Forelimb muscle (tissue), 1 donor: ENCODE data around the gene ITGB6. TPM values are rescaled to one million over a fixed set of nuclear protein-coding genes. Genes with fewer than 3 reads are reported as not detected.
A peak's percentile ranks its signal among the peaks of the same experiment; 100 is the strongest.
"Not testable (repeated sequence)": the region's sequence is repeated elsewhere in the genome, so short reads cannot be mapped to it uniquely, and the experiment has no call there.

ENCODE experiments used
- DNase-seq: peaks from one replicate; pipeline ENCODE4 v3.0.0-alpha.2; 2013; ENCODE audit warnings: low read depth
- polyA plus RNA-seq: library from polyadenylated mRNA; unstranded; fragments of 120-200 nt; gene quantifications from one replicate; pipeline ENCODE4 v1.2.1, GENCODE V29; 2013; ENCODE audit not compliant: insufficient read length

The ITGB6 gene
- polyA plus RNA-seq, 1 donor = 47.9 TPM

DNA sequence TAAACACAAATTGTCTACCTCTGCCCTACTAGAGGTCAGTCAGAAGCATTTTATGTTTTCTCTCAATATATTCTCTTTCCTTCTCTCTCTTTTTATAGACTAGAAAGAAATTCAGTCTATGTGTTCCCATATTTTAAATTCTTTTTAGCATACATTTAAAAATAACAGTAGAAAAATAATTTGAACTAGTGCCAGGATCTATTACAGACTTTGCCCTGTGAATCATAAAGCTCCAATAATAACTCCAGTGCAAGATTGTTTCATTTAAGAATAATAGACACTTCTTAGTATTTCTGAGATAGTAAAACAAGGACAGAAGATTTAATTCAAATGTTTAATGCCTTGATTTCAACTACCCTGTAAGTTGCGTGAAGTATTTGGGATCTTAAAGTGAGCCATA lies 60.1 kb downstream of the ITGB6 start:
- DNase-seq = no peak

- DNase-seq = no peak
These were observed 60.7 kb downstream of the ITGB6 start for GRCh38 chr2:160139350-160139749.

- no peak for DNase-seq
These were observed 61.7 kb downstream of the ITGB6 start for GRCh38 chr2:160138406-160138805.

DNA sequence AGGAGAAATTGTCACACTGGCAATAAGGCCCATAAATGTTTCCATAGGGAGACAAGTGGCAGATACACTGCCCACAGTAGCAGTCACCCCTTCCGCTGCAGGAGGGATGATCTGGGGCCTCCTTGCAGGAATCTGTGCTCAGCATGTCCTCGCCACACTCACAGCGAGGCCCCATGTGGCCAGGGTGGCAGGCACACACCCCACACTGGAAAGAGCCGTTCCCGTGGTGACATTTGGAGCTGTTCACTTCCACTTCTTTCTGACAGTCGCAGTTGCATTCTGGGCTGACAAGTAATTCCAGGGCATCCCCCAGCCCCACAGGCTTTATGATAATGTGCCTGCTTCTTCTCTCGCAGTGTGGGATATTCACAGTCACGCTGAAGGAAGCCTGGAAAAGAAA lies 62.6 kb downstream of the ITGB6 start:
- DNase-seq = no peak

GRCh38 chr2:160132761-160133160 lies 67.3 kb downstream of the ITGB6 start:
- no peak for DNase-seq

- DNase-seq = no peak
These were observed 73.3 kb downstream of the ITGB6 start for GRCh38 chr2:160126756-160127155.

GRCh38 chr2:160126315-160126714 lies 73.8 kb downstream of the ITGB6 start:
- no peak for DNase-seq

- no peak for DNase-seq
These were observed 74.2 kb downstream of the ITGB6 start for GRCh38 chr2:160125828-160126227.

DNA sequence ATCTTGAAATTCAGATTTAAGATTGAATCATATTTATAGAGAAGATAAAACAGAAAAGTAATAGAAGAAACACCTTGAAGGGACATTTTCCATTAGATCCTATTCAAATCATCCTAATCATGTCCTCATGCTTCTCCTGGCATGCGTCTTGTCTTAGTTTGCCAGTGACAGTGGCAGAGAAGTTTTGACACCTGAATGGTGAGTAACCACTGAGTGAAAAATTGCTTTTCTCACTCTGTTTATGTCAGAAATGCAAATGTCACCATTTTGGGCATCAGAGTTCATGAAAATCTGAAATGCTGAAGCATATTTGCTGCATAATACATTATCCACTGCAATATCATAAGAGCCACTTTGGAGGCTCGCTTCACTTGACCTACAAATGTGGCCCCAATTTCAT lies 74.7 kb downstream of the ITGB6 start:
- no peak for DNase-seq

DNA sequence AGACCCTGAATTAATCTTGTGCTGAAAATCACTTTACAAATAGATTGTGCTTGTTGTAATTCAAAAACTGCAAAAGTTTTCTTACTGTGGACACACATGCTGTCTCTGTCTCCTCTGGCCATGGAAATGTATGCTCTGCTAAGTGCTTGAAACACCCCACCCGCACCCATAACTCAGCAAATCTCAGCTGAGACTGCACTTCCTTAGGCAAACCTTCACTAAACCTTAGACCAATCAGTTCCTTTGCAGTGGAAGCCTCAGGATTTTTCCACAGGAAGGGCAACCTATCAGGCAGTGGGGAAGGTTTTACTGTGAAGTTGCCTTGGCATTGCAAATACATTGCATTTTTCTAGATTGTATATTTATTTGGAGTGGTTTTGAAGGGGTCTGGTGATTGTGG lies 75.5 kb downstream of the ITGB6 start:
- no peak for DNase-seq

DNA sequence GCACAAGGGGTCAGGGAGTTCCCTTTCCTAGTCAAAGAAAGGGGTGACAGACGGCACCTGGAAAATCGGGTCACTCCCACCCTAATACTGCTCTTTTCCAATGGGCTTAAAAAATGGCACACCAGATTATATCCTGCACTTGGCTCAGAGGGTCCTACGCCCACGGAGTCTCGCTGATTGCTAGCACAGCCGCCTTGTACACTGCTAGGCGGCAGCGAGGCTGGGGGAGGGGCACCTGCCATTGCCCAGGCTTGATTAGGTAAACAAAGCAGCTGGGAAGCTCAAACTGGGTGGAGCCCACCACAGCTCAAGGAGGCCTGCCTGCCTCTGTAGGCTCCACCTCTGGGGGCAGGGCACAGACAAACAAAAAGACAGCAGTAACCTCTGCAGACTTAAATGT lies 85.4 kb downstream of the ITGB6 start:
- not testable (repeated sequence) for DNase-seq

DNA sequence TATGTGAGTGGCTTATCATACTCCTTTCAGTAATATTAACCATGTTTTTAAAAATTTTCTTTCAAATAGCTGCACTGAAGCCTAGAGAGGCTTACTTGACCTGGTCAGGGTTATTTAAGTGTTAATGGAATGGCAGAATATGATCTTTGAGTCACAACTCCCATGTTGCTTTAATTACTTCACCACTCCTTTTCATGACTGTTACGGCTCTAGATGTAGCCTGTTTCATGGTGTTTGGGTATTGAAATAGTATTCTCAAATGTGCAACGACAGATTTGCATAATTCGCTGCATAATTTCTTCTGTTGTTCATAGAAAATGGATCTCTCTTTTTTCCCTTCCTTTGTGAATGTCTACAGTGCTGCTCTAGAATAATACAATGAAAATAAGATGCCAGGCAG lies 86.1 kb downstream of the ITGB6 start:
- DNase-seq = no peak

GRCh38 chr2:160111951-160112798 lies 87.9 kb downstream of the ITGB6 start:
- DNase-seq = no peak

DNA sequence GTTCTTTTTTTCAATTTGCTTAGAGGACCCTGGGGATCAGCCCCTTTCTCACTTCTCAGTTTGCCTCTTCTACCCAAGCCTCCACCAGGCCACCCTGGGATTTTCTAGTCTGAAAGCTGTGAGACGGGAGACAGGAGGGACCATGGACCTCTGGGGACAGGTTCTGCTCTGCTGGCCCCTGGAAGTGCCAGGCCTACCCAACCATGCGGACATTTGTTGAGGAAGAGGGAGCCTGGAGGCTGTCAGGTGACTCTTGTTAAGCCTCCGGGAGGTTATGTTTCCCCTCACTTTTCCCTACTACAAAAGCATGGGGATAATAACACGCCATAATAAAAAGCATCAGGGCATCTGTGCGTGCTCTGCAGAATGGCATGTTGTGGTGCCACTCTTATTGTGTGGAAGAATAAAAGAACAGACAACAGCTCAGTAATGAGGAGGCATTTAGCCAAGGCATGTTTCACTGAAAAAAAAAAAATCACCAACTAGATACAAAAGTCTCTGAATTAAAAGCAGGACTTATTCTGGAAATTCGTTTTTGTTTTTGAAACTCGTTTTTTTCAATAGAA lies 89.3 kb downstream of the ITGB6 start:
- DNase-seq = no peak

- DNase-seq = peak; percentile 34
These were observed 90.0 kb downstream of the ITGB6 start for GRCh38 chr2:160109939-160110673.

- DNase-seq = no peak
These were observed 90.8 kb downstream of the ITGB6 start for GRCh38 chr2:160109243-160109642.

DNA sequence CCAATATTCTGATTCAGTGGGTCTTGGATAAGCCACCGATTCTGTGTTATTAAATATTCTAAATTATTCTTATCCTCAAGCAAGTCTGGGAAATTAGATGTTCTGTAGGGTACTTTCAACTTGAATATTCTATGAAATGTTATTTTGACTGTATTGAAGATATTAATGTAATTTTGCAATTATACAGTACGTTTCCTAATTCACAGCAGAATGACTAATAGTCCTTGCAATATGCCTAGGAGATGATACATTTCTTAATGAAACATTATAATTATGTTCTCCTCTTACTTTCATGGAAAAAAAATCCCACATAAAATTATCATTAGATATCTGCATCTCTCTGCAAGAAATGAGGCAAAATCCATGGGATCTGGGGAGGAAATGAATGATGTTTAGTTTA lies 91.4 kb downstream of the ITGB6 start:
- no peak for DNase-seq

DNA sequence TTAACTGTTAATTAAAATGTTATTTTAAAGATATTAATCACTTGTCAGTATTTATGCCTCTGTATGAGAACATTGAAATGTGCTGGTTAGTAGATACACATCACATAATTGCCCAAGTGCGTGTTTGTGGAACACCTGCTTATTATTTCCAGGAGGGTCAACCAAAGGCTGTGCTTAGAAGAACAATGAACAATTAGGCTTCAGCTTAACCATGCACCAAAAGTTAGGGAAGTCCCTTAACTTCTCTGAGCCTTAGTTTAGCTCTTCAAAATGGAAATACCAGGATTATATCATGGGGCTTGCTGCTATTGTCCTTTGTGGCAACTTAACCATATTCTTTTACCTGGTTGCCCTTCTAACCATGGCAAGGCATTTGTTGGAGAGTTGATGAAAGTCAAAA lies 94.7 kb downstream of the ITGB6 start:
- DNase-seq = no peak

- no peak for DNase-seq
These were observed 96.0 kb downstream of the ITGB6 start for GRCh38 chr2:160104115-160104514.

DNA sequence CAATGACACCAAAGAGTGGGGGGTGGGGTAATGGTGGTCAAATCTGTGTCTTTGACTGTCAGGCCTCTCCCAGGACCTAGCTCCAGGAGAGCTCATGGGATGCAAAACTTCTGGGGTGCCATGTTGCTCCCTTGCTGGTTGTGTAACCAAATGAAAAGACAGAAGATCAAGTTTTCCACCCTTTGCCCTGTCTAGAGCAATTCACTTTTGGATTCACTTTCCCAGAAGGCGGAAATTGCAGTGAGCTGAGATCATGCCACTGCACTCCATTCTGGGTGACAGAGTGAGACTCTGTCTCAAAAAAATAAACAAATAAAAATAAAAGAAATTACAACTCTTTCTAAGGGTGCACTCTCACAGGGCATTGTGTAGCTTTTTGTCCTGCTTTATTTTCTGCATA lies 102.7 kb downstream of the ITGB6 start:
- no peak for DNase-seq

DNA sequence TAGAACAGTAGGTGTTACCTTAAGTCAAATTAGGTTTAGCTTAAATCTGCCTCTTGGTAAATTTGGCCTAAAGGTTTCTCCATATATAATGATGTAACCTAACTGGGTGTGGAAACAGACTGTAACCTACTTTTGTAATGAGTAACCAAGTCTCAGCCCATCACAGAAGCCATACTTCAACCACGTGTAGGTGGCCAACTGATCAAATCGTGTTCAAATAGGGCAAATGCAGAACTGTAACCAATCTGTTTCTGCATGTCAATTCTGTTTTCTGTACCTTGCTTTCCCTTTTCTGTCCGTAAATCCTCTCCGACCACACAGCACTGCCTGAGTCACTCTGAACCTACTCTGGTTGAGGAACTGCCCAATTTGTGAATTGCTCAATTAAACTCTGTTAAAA lies 103.7 kb downstream of the ITGB6 start:
- no peak for DNase-seq

DNA sequence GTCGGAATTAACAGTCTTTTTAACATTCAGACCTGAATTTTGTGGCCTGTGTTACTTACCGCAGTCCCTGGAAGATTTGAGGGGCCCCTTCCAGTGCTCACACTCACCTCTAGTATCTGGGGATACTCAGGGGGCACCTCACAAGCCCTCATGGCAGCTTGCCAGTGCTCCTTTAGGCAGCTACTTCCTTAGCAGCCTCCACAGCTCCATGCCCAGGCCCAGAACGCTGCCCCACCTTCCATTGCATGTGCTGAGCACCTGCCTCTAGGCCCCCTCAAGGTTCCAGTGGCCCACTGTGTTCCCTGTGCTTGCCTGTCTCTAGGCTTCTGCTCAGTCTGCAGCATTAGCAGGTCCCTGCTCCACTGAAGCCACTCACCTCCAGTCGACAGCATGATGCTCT lies 107.6 kb downstream of the ITGB6 start:
- DNase-seq = no peak

DNA sequence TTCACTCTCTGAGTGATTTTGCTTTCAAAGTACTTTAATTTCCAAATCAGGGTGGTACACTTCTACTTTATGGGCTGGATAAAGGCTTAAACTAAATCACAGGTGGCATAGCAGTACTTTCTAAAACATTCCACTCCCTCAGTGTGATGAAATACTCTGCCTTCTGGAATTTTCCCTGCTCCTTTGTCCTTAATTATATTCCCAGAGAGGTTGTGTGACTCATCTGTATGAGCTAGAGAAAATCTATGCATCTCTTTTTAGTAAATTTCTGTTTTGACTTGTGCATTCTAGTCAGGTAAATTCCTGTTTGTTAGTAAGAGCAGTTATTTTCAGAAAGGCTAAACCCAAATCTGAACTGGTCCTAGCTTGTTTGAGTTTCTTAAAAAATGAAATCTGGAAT lies 108.7 kb downstream of the ITGB6 start:
- no peak for DNase-seq
